ENCODE results near the gene INSYN2A.

INSYN2A gene

GRCh38 chr10:127151981-127152699, 44.3 kb downstream of the INSYN2A start:
- no peak for DNase-seq

- DNase-seq: no peak
Observed at GRCh38 chr10:127151541-127151940, 44.9 kb downstream of the INSYN2A start.

- no peak for DNase-seq
Observed at GRCh38 chr10:127150136-127150535, 46.3 kb downstream of the INSYN2A start.

- DNase-seq: no peak
Observed at GRCh38 chr10:127149501-127150081, 46.8 kb downstream of the INSYN2A start.

GRCh38 chr10:127148933-127149220, 47.5 kb downstream of the INSYN2A start:
- DNase-seq: no peak

GRCh38 chr10:127148066-127148932, 48.1 kb downstream of the INSYN2A start:
- DNase-seq: peak in 1 of 2 donors; percentile 8

GRCh38 chr10:127146661-127147060, 49.7 kb downstream of the INSYN2A start:
- no peak for DNase-seq
